Measurements from ENCODE around the gene DSC2.
"Not testable (repeated sequence)": the region's sequence is repeated elsewhere in the genome, so short reads cannot be mapped to it uniquely, and the experiment has no call there.

DSC2 gene

DNA sequence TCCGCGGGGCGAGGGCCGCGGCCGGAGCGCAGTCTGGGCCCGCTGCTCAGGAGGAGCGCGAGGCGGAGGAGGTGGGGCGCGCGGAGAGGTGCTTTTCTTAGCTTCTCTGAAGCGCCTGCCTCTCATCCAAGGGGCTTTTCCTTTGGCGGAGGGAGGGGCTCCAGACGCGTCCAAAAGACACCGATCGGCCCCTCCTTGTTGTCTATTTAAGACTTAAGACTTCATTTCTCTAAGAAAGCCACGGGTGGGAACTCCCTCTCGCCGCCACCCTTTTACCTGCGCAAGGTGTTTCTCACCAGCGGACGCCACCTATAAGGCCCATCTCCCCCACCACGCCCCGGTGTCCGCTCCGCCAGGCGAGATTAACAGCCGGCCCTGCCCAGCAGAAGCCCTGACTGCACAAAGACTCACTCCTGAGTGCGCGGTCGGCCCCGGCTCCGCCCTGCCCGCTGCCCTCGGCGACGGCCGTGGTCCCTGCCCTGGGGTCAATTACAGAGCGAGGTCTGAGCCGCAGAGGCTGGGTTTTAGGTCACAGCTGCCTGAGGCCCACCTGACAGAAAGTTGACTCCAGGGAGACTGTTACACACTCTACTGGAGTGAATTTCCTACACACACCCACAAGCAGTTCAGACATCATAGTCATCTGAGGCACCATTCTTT lies at the start of gene DSC2:
DSC2 (minus strand) TSS at position 397 of the 660 bp plus-strand sequence. CDS start 450 bp downstream, outside the sequence.
- no peak for DNase-seq (ENCODE audit: low read depth)

DNA sequence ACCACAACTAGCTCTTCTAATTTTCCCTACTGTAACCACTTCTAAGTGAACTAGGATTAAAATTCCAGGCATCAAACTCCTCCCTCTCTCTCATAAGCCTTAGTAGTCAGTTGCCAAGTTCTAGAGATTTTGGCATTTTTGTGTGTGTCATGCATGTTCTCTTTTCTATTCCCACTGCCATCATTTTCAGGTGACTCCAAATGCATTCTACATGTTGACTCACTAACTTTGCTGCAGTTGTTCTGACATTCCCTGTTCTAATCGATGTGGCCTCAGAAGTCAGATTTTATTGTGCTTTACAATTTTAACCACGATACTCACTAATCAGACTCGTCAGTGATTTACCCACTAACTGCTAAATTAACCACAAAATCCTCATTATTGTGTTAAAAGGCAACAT lies 47.1 kb upstream of the DSC2 start:
- DNase-seq (ENCODE audit: low read depth) = no peak

DNA sequence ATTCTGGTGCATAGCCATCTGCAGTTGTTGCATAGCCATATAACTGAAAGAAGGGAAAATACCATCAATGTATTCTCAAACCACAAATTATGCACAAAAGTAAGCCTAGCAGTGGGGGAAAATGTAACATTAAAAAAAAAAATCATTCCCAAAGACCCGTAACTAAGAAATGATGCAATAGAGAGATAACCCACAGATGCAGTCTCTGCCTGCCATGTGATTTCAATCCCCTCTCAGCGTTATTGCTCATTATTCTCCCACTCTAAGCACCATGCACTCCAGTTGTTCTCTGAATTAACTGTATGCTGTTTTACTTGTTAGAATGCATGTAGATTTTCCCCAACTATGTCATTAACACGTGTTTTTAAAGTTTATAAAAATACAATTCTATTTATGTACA lies 46.4 kb upstream of the DSC2 start:
- no peak for DNase-seq (ENCODE audit: low read depth)

DNA sequence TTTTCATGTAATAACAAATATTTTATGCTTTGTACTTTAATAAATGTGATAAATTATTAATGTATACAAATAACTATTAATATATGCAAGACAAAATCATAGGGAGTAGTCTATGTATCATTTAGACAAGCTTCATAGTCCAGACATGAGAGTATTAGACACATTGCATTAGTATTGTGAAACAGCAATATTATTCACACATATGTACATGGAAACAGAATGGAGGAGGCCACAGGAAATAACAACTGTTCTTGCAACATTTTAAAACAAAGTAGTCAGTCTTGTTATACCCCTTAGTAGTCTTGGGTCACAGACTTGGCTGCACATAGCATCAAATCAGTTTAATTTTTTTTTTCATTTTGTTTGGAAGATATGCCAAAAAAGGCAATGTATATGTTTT lies 44.6 kb upstream of the DSC2 start:
- no peak for DNase-seq (ENCODE audit: low read depth)

DNA sequence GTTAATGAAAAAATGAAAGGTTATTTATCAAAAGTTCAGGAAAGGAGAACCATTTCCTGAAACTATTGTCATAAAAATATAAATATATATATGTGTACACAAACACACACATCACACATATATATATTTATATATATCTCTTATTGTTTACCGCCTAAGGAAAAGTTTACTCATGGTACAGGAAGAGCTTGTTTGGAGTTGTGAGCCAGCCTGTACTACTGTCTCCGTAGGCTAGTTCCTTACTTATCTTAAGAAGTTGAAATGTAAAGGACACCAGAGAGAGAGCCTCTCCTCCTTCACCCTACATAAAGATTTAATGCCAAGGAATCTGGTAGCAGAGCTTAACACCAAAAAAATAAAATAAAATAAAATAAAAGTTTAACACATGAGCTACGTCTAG lies 40.8 kb upstream of the DSC2 start:
- DNase-seq (ENCODE audit: low read depth) = no peak

DNA sequence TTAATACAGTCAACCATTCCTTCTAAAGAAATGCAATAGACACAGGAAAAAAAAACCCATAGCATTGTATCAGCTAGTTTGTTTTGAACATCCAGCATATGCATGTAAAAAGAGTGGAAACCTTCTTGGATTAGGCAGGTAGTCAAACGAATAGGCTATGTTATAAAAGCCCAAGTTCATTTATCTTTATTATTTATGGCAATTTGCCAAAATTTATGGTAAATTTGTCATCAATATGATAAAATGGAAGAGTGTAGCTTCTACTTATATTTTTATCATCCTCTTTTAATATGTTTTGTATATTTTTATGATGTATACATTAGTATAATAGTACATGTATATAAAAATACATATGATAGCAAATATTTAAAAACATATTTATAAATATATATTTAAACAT lies 36.5 kb upstream of the DSC2 start:
- DNase-seq (ENCODE audit: low read depth) = no peak

DNA sequence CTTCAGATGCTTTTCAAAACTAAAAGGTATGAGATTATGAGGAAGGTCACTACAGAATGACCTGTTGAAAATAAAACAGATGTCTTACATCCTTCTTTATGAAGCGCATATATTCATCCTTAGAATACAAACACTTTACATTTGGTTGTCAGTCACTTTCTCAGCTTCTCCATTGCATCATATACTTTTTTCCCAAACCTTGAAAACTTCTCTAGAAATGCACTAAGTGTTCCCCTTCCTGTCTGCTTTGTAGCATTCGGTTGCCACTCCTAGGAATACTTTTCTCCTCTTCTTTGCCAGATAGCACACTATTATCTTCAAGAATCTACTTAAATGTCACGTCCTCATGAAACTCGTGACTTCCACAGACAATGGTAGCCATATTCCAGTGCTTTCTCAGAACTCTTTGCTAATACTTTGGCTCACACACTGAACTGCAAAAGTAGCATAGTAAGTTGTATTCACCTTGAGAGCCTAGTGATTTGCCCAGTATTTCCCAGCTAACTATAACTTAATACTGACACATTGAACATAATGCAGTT lies 32.8 kb upstream of the DSC2 start:
- no peak for DNase-seq (ENCODE audit: low read depth)

DNA sequence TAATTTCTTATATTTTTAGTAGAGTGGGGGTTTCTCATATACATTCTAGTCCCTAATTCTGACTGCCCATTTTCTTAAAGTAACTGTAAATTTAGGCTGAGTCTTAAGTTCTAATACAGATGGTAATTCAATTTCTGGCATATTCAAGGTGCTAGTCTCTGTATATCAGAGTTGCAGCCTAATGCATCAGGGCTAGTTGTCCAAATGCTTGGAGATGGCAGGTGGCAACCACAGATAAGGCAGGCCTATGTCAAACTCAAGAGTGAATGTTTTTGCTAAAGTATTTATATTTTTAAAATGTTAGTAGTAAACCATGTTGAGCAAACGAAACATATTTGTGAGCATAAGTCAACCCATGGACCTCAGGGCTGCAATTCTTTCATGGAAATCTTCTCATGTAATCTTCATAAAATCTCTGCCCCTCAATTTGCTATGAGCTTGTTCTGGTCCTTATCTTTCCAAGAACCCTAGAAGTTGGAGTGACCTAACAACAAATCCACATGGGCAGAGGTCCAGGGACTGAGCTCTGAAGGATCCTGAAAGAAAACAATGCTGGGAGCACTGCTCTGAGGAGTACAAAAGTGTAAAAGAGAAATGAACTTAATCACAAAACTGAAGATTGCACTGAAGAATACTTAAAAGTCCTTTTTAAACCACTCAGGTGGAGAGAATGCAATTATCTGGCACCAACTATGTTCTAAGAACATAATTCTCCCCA lies 27.3 kb upstream of the DSC2 start:
- no peak for DNase-seq (ENCODE audit: low read depth)

DNA sequence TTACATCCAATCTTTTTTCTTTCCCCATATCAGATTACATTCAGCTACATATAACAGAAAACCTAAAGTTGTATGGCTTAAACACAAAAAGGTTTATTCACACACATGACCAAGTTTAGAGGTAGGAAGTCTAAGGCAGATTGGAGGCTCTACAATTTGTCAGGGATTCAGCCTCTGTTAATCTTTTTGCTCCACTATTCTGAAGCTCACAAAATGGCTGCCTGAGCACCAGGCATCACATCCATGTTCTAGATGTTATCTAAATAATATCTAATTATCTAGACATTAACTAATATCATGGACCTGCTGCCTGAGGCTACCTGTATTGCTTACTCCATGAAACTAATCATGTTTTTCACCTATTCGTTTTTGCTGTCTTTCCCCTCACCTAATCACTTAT lies 23.7 kb upstream of the DSC2 start:
- no peak for DNase-seq (ENCODE audit: low read depth)

DNA sequence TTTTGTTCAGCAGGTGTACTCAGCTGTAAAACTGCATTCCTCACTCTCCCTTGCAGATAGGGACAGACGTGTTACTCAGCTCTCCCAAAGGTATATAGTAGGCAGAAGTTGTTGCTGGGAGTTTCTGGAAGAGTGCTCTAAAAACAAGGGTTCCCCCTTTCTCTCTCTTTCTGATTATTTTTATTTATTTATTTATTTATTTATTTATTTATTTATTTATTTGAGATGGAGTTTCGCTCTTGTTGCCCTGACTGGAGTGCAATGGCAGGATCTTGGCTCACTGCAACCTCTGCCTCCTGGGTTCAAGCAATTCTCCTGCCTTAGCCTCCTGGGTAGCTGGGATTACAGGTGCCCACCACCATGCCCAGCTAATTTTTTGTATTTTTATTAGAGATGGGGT lies 20.9 kb upstream of the DSC2 start:
- not testable (repeated sequence) for DNase-seq (ENCODE audit: low read depth)

DNA sequence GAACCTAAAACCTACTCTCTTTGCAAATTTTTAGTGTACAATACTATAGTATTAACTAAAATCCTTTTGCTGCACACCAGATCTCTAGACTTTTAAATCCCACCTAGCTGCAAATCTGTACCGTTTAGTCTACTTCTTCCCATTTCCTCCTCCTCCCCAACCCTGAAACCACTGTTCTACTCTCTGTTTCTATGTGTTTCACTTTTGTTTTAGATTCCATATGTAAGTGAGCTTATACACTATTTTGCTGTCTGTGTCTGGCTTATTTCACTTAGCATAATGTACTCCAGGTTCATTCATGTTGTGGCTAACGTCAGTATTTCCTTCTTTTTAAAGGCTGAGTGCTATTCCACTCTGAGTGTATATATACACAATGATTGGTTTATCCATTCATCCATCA lies 18.4 kb upstream of the DSC2 start:
- DNase-seq (ENCODE audit: low read depth) = no peak

DNA sequence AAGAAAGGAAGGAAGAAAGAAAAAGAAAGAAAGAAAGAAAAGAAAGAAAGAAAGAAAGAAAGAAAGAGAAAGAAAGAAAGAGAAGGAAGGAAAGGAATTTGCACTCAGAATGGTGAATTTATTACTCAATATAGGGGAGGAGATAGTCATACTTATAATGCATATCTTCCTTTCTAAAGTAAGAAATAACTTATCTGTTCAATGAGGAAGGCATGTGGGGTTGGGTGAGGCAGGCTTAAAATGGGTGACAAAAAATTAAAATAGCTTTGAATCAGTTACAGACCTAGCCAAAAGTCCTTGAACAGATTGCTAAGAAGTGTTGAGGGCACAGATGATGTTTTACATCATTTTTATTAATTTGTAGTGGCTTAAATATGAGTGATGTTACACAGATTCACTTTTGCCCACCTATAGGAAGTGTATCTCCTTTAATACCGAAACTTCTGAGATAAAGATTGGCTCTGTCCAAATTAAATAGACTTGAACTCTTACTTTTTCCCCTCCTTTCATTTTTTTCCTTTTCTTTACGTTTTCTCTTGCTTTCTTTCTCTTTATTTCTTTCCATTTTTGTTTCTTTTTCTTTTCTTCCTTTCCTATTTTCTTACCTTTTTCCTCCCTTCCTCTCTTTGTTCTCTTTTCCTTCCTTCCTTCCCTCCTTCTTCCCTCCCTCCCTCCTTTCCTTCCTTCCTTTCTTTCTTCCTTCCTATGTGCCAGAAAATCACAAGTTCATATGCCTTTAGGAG lies 14.8 kb upstream of the DSC2 start:
- DNase-seq (ENCODE audit: low read depth) = no peak

DNA sequence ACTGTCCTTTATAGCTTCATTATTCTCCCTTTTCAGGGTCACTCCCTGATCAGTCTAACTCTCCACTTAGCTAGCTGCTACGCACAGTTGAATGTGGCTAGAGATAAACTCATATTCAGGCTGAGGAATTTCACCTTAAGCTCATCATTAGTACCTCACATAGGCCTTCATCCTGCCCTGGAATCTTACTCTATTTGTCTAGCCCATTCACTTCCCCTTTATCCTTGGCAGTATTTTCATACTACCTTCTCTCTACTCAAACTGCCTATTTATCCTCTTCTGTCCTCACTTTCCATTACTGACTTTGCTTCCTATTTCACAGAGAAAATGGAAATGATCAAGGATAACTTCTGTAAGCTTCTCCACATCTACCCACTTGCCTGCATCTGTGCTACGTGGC lies 10.6 kb upstream of the DSC2 start:
- no peak for DNase-seq (ENCODE audit: low read depth)

DNA sequence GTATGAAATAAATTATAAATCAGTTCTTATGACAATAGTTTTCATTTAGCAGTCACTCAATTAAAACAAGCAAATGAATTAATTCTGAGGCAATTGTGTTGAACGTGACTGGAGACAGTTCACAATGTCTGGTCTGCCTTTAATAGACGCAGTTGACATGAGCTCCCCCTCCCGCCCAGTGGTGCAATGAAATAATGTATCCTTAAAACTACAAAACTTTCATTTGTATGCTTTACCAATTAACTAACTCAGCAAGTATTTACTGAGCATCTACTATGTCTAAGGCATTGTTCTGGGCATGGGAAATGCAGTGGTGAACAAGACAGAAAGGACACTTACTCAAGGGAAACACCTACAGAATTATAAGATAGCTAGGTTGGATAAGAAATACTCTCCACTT lies 3.5 kb upstream of the DSC2 start:
- no peak for DNase-seq (ENCODE audit: low read depth)

DNA sequence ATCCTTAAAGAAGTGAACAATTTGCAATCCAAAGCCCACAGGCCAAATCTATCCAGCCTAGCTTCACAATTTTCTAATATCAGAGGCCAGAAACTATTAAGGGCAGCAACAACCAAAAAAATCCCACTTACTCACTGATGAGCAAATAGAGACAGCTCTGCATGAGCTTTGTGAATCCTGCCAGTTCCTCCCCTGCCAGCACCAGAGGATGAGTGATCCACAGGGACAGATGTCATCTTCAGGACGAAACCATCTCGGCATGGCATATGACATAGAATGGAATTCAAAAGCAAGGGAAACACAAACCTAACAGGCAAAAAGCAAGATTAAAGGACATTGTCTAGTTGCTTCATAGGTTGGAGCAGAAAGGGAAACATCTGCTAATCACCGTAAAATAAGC lies 2.2 kb upstream of the DSC2 start:
- no peak for DNase-seq (ENCODE audit: low read depth)

DNA sequence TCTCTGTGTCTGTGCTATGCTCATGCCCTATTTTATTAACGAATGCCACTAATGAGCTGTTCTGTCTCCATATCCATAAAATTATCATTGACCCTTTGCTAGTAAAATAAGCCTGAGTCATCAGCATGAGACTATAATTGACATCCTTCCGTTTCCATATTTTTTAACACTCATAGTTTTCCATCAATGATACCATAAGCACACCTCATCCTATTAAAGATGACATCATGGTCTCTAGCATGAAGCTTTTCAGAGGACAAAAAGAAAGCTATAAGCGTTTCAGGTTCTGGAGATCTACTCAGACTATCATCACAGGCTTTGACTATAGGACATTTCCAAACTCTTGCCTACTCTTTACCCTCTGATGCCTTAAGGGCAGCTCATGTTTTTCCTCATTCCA lies 1.2 kb upstream of the DSC2 start:
- no peak for DNase-seq (ENCODE audit: low read depth)

DNA sequence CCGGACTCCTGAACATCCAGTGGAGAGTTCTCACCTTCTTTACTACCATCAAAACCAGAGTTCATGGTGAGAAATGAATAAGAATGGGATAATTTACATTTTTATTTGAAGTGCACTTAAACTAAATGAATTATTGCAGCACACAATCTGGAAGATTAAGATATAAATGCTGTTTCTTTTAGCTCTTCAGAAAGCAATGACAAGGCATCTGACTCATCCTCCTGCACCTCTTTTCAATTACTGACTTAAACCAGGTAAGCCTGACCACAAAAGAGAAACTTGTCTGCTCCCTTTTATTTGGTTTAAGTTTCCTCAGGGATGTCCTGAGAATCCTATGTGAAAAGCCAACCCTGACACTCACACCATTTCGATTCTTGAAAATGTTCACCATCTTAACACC lies 720 bp upstream of the DSC2 start:
- no peak for DNase-seq (ENCODE audit: low read depth)

DNA sequence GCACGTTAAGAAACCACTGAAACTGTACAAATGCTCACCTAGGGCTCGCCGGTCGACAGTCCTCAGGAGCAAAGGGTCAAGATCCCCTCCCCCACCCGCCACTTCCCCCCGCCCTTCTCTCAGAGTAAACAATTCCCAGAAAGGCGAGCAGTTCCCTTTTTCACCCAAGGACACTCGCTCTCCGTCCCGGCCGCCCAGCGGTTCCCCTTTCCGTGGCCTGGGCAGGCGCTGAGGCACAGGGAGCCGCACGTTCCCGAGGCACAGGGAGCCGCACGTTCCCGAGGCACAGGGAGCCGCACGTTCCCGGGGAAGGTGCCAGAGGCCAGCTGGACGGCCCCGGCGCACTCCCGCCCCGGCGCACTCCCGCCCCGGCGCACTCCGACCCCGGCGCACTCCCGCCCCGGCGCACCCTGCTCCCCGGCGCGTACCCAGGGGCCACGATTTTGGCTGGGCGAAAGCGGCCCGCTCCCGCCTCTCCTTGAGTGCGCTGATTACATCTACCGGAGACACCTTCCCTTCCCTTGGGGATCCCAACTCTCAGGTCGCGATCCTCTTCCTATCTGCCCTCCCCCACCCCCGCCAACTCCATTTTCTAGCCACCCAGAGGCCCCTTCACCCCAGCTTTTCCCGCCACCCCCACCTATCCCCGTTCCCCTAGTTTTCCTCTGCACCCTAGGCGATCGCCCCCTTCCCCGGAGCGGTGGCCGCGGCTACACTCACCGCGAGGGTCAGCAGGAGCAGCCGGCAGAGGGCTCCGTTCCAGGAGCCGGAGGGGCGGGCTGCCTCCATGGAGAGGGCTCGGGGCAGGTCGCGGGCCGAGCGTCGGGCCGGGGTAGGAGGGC lies 817 bp downstream of the DSC2 start:
- DNase-seq (ENCODE audit: low read depth) = no peak

DNA sequence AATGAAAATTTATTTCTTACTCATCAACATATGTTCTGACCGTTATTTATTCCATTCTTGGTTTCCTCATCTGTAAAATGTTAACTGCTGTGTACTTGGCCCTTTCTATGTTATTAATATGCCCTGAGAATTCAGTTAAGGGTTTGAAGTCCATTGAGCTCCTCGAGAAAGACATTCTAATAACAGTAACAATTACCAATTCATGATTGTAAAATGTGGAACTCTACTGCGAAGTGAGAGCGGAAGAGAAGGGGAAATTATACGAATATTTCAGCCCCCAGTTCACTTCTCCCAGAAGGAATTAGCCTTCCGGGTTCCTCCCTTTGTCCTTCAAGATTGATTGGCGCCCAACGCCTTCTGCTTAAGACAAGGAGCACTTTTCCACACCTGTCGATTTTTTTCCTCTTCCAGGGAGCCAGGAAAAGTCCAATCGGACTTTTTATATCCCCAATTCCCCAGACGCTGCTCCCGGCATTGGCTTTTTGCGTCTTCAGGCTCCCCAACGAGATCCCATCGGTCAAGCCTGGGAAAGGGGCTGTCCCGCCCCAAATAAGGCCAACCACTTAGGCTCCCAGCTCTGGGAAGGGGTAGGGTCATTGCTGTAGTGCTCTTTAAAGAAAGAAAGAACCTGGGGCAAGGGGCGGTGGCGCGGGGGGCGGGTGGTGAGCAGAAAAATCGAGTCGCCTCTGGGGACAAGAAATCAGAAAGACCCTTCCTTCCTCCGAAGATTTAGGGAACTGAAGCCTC lies 1.6 kb downstream of the DSC2 start:
- no peak for DNase-seq (ENCODE audit: low read depth)

DNA sequence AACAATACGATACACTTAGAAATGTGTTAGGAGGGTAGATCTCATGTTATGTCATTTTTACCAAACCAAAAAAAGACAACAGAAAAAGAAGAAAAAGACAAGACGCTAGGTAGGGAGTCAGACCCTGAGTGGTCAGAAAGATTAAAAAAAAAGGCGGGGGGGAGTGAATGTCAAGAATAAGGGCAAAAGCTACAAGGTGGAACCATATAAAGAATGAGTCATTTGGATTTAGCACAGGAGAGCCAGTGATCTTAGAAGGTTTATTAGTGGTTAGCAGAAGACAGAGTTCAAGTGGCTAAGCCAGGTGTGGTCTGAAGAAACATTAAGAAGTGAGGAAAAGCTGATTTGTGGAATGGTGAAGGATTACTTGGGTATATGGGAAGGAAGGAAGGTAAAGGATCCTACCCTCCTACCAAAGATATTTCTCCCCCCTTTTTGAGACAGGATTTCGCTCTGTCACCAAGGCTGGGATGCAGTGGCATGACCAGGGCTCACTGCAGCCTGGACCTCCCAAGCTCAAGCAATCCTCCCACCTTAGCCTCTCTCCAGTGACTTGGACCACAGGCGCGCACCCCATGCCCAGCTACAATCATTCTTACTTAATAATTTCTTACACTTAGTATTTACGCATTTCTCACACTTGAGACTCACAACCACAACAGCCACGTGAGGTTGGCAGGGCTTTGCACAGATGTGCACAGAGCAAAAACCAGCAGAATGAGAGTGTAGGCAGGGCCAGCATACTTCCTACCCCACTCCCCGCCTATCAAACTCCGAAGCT lies 2.6 kb downstream of the DSC2 start:
- no peak for DNase-seq (ENCODE audit: low read depth)

DNA sequence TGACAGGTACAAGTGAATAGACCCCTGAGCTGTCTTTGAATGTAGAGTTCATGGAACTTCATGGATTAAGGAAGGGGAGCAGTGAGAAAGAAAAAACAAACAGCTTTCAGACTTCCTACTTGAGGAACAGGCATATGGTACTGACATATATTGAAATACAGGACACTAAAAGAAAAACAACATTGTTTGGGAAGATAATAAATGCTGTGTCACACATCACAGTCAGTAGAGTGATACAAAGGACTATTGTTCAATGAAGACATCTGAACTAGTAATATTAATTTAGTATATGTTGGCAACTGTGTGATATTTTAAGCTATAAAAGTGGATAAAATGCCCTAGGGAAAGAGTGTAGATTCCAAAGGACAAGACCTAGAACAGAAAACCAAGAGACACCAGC lies 3.3 kb downstream of the DSC2 start:
- no peak for DNase-seq (ENCODE audit: low read depth)
